GM18498 (cell line): ENCODE results near the gene CRLF3.
"Not testable (repeated sequence)": the region's sequence is repeated elsewhere in the genome, so short reads cannot be mapped to it uniquely, and the experiment has no call there.

ENCODE experiments used
- ATAC-seq: cut with Tn5 transposase; IDR thresholded peaks from one replicate; pipeline ENCODE4 v1.9.1; 2021; ENCODE audit warnings: mild to moderate bottlenecking, moderate library complexity; ENCODE audit not compliant: unreplicated experiment

Gene CRLF3

DNA sequence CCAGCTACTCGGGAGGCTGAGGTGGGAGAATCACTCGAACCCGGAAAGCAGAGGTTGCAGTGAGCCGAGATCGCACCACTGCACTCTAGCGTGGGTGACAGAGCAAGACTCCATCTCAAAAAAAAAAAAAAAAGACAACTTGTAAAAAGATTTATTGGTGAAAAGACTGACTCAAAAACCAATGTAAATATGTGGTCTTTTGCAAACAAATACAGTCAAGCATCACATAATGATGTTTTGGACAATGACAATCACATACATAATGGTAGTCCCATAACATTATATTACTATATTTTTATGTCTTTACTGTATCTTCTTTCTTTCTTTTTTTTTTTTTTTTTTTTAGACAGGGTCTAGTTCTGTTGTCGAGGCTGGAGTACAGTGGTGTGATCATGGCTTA is 8.3 kb downstream of the CRLF3 start:
- ATAC-seq = no peak

DNA sequence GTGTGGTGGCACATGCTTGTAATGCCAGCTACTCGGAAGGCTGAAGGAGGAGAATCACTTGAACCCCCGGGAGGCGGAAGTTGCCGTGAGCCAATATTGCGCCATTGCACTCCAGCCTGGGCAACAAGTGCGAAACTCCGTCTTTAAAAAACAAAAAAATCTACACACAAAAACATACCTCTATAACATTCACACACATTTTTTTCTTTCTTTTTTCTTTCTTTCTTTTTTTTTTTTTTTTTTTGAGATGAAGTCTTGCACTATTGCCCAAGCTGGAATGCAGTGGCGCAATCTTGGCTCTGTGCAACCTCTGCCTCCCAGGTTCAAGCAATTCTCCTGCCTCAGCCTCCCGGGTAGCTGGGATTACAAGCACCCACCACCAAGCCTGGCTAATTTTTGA is 9.6 kb downstream of the CRLF3 start:
- ATAC-seq = not testable (repeated sequence)

DNA sequence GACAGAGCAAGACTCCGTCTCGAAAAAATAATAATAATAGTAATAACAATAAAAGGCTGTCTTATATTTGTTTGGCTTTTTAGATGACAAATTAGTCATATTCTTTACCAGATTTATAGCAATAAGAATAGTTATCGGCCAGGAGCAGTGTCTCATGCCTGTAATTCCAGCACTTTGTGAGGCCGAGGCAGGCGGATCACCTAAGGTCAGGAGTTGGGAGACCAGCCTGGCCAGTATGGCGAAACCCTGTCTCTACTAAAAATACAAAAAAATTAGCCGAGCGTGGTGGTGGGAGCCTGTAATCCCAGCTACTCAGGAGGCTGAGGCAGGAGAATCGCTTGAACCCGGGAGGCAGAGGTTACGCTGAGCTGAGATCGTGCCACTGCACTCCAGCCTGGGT is 10.3 kb downstream of the CRLF3 start:
- ATAC-seq = not testable (repeated sequence)

DNA sequence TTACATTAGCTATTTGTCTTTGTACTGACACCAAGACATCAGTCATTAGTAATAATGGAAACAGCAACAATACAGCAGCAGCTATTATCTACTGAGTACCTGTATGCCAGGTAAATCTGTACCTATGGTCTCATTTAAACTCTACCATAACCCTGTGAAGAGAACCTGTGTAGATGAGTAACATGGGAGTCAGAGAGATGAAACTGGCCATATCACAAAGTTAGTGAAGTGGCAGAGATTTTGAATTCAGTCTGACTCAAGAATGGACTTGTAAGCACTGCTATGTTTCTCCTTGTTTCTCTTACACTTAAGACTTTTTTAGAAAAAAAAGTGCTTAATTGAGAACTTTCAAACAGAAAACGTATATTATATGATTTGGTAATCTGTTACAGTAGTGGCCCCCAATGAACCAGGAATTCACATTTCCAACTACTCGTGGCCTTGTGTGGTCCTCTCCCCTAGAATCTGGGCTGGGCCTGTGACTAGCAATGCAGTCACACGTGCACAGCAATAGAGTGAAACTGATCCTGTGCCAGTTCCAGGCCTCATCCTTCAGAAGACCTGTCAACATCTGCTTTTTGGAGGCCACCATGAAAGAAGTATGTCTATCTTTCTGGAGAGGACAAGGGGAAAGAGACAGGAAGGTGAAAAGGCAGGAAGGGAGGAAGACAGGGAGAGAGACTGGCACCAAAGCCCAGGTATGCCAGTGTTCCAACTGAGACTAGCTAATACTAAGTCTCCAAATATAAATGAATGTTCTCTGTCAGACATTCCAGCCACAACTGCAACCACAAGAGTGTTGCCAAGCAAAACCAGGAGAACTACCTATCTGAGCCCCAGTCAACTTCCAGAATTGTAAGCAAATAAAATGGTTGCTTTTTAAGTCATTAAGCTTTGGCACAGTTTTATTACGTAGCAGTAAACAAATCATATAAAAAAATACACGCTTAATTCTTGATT is 12.0 kb downstream of the CRLF3 start:
- no peak for ATAC-seq

DNA sequence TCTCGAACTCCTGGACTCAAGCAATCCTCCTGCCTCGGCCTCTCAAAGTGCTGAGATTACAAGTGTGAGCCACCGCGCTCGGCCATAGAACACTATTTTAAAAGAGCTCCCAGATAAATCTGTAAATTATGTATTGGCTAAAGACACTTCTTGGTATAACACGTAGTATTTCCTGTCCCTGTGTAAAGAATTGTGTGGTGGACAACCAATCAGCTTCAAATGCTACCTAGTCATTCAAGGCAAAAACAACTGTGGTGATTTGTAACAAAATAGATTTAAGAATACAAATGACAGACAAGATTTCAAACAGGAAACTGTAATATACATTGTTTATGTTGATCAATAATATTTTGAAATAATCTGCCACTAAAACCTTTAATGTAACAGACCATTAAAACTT is 14.6 kb downstream of the CRLF3 start:
- no peak for ATAC-seq

DNA sequence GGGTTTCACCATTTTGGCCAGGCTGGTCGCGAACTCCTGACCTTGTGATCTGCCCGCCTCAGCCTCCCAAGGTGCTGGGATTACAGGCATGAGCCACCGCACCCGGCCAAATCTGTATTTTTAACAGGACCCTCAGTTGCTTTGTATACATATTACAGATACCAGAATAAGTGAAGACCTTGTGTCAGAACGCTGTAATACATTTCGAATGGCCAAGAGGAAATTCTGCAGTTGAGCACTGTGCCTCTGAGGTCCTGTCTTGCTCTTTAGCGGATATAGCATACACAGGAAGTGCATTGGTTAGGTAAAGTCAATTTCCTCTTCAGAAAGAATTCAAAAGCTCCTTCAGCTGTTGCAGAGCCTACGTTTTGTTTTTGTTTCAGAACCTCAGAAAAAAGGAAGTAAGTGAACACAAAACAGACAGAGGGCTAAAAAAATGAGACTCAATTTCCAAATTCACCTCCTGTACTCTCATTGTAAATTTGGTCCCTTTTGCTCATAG is 15.7 kb downstream of the CRLF3 start:
- peak; percentile 74 for ATAC-seq

DNA sequence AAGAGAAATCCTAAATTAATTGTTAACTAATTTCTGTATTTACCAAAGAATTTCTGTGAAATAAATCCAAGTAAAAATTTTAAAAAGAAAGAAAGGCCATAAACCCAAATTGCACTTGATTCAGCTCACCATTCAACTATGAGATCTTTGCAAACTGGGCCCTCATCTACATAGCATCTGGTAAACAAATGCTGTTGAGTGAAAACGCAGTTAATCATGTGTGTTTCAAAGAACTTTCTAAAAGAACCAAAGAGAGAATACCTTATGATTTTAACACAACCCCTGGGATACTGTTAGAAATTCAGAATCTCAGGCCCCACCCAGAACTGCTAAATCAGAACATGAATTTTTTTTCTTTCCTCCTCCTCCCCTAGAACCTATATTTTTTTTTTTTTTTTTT is 16.6 kb downstream of the CRLF3 start:
- no peak for ATAC-seq

DNA sequence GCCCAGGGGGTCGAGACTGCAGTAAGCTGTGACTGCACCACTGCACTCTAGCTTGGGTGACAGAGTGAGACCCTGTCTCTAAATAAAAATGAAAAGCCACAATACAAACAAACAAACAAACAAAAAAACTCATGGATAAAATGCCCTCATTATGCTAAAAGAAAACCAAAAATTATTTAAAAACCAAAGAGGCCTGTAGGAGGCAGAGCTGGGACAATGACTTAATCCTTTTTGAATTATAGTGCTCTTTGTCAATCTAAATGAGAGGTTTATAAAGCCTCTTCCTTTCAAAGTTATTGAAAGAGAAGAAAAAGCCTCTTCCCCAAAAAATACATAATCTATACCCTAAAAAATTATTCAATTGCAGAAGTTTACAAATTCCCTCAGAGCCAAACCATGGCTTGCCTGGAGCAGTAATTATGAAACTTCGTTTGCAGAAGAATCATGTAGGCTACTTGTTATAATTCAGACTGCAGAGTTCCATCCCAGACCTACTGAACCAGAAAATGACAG is 18.5 kb downstream of the CRLF3 start:
- no peak for ATAC-seq

DNA sequence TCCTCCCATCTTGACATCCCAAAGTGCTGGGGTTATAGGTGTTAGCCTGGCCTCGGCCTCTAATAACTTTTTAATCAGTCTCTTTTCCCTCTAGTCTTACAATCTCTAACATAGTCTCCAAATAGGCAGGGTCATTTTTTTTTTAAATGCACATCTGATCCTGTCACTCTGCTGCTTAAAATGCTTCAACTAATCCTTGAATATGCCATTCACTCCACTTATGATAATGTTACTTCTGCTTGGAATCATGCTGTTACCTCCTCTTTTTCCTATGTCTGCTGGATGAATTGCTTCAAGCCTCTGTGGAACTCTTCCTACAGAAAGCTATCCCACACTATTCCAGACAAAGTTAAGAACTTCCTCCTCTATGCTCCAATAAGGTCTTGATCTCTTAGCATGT is 22.8 kb downstream of the CRLF3 start:
- ATAC-seq = no peak

DNA sequence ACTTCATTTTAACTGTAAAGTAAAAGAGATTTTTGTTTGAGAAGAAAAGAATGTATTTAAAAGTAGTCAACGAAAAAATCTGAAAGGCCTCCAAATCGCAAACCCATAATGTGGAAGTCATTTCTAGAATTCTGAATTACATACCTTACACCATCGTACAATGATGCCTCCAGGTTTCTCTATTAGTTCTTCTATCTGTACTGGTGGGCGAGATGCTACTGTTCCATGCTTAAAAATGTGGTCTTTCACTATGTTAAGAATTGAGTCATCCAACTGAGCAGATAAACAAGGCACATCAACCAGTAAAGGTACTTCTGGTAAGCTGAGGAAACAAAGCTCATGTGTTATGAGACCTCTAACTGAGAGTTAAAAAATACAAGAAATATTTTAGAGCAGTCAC is 28.5 kb downstream of the CRLF3 start:
- no peak for ATAC-seq

DNA sequence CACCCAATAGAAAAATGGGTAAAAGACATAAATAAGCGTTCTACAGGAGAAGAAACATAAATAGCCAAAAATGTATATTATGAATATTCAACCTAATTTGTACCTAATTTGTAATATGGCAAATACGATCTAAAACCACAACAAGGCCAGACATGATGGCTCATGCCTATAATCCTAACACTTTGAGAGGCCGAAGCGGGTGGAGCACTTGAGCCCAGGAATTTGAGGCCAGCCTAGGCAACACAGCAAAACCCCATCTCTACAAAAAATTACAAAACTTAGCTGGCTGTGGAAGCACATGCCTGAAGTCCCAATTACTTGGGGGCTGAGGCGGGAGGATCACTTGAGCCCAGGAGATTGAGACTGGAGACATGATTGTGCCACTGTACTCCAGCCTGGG is 30.1 kb downstream of the CRLF3 start:
- no peak for ATAC-seq

DNA sequence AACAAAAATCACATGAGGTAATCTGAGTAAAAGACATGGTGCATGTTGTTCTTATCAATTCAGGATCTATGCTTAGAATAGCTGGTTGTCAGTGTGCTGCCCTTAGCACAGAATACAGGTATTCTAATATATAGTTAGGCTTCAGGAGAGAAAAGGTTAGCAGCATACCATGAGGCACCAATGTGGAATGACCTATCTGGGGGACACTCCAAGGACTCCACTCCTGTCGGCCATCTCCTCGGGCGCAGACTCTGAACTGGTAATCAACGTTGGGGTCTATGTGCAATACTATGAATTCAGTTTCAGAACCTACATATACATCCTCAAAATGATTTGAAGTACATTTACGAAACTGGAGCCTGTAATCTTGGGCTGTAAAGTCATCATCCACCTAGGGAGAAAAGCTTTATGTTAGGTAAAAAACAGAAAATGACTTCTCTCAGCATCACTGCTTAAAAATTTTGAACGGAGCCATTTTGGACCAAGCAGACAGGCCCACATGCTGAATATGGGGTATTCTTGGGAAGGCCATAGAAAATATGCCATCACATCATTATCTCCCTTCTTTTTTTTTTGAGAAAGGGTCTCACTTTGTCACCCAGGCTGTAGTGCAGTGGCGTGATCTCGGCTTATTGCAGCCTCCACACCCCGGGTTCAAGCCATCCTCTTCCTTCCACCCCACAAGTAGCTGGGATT is 31.1 kb downstream of the CRLF3 start:
- ATAC-seq = no peak

DNA sequence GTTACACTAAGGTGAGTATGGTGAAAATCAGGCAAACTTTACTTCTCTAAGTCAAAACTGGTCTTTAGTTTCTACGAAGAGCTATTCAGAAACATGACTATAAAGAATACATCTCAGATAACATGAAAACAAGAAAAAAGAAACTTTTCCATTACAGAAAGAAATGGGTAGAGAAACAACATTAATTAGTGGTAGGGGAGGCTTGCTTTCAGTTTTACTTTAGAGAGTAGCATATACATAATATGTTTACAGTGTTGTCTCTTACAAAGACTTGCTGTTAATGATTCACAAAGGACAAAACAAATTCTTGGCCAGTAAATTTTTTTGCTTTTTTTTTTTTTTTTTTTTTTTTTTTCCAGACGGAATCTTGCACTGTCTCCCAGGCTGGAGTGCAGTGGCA is 34.2 kb downstream of the CRLF3 start:
- ATAC-seq = no peak

DNA sequence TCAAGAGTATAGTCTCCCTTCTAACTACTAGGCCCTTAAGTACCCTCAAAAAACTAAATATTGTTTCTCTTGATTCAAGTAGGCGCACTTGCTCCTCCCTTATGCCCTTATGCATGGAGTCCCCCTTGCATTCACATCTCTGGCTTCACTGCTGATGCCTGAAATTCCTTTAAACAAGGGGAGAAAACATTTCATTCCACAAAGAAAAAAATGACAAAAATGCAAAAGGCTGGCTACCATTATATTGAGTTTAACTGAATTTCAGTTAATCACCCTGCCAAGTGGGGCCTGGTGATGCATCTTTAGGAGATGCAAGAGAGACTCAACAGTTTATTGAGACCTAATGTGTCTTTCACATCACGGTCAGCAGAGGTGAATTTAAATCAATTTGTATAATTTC is 35.6 kb downstream of the CRLF3 start:
- ATAC-seq = no peak

DNA sequence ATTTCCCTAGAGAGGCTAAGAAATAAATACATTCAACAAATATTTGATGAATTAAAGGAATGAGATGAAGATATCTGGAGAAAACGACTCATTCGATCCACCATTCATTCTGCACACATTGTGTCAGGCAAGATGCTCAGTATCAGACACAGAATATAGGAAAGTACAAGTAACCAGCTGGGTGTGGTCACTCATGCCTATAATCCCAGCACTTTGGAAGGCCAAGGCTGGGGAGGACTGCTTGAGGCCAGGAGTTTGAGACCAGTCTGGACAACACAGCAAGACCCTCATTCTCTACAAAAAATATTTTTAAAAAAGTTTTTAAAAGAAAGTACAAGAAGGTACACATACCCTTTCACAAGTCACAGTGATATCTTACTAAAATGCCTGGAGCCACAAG is 42.3 kb downstream of the CRLF3 start:
- no peak for ATAC-seq

DNA sequence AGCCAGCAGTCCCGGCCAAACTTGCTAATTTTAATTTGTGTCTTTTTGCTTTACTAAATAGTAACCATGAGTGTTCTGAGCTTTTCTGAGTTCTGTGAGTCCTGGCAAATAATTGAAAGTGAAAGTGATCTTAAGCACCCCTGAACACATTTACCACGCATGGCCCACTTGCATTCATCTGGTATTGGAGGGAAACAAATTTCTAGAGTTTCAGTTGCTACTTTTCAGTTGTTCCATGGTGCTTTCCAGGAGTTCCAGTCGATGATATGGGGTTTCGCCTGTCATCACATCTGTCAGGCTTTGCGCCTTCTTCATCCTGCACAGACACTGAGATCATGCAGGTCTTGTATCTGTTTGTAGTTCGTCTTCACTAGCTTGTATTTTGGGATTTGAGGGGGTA is 44.1 kb downstream of the CRLF3 start:
- peak; percentile 54 for ATAC-seq

DNA sequence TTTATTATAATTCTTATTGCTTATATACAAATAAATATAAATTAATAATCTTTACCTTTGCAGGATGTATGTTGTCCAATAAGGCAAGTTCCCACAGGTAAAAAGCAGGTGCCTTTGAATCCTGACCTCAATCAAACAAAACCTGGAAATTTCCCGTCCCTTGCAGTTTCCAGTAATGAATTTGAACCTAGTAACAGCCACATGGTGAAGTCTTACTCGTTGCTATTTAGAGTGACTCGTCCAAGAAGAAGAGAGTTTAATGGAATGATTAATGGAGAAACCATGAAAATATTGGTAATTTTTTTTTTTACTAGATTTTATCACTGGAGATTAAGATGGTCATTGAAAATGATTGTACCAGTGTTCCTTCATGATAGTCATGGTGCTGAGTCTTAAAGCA is 55.7 kb downstream of the CRLF3 start:
- ATAC-seq = not testable (repeated sequence)

DNA sequence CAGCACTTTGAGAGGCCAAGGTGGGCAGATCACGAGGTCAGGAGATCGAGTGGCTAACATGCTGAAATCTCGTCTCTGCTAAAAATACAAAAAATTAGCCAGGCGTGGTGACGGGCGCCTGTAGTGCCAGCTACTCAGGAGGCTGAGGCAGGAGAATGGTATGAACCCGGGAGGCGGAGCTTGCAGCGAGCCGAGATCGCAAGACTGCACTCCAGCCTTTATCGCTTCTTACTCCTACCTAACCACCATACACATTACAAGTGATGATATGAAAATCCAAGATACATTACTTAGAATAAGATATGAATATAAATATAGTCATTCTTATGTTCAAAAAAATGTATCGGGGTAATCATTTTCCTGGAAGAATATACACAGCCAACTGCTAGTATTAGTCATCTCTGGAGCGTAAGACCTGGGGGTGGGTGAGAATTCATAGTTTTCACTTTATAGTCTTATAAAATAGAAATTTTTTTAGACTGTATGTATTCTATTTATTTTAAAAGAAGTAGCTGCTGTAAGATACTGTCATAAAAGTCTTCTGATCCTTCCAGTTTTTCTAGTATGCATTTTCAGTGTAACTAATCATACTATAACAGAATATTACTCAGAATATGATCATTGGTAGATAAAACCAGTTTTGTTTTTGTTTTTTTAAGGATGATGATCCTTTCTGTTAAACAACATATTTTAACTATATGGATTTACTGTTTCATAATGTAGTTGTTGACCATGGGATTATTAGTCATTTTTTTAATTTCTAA is 56.7 kb downstream of the CRLF3 start:
- ATAC-seq = not testable (repeated sequence)

DNA sequence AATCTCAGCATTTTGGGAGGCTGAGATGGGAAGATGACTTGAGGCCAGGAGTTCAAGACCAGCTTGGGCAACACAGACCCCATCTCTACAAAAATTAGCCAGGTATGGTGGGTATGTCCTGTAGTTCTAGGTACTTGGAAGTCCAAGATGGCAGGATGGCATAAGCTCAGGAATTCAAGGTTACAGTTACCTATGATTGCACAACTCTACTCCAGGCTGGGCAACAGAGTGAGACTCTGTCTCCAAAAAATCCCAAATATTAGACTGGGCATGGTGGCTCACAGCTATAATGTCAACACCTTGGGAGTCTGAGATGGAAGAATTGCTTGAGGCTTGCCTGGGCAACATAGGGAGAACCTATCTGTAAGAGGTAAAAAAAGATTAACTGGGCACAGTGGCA is 63.4 kb downstream of the CRLF3 start:
- ATAC-seq = no peak

DNA sequence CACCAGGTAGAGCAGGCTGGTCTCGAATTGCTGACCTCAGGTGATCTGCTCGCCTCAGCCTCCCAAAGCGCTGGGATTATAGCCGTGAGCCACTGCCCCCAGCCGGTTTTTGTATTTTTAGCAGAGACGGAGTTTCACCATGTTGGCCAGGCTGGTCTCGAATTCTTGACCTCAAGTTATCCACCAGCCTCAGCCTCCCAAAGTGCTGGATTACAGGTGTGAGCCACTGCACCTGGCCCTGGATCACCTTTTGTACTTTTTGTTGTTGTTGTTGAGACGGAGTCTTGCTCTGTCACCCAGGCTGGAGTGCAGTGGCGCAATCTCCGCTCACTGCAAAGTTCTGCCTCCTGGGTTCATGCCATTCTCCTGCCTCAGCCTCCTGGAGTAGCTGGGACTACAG is 71.2 kb downstream of the CRLF3 start:
- not testable (repeated sequence) for ATAC-seq

DNA sequence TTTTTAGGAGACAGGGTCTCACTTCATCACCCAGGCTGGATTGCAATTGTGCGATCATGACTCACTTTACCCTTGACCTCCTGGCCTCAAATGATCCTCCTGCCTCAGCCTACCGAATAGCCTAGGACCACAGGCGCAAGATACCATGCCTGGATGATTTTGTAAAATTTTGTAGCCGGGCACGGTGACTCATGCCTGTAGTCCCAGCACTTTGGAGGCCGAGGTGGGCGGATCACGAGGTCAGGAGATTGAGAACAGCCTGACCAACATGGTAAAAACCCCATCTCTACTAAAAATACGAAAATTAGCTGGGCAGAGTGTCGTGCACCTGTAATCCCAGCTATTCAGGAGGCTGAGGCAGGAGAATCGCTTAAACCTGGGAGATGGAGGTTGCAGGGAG is 73.5 kb downstream of the CRLF3 start:
- ATAC-seq = not testable (repeated sequence)
